Fibroblast of skin of abdomen (primary cell): Measurements from ENCODE around the gene KHDC3L. TPM values are rescaled to one million over a fixed set of nuclear protein-coding genes. Genes with fewer than 3 reads are reported as not detected.
A peak's percentile ranks its signal among the peaks of the same experiment; 100 is the strongest.

ENCODE experiments used
- DNase-seq: peaks from one replicate; pipeline ENCODE4 v3.0.0-alpha.2; 2013
- polyA plus RNA-seq, 2 experiments: library from polyadenylated mRNA; unstranded; fragments of 120-200 nt; gene quantifications; one replicate each; pipeline ENCODE4 v1.2.1, GENCODE V29; 2013; ENCODE audit not compliant: insufficient read length in 2 of 2

The KHDC3L gene
- not detected for polyA plus RNA-seq (2013, experiment 1 of 2; ENCODE audit: insufficient read length)
- not detected for polyA plus RNA-seq (2013, experiment 2 of 2; ENCODE audit: insufficient read length)

- no peak for DNase-seq
Observed at GRCh38 chr6:73362358-73362757, at the start of gene KHDC3L. Gene KHDC3L (plus strand): TSS chr6:73362658. CDS start chr6:73362730, 72 bp downstream.

GRCh38 chr6:73314577-73315492 is 47.6 kb upstream of the KHDC3L start:
- no peak for DNase-seq

- DNase-seq: no peak
Observed at GRCh38 chr6:73323323-73323722, 39.1 kb upstream of the KHDC3L start.

- no peak for DNase-seq
Observed at GRCh38 chr6:73325656-73326055, 36.8 kb upstream of the KHDC3L start.

GRCh38 chr6:73328790-73329189 is 33.7 kb upstream of the KHDC3L start:
- no peak for DNase-seq

GRCh38 chr6:73329201-73329600 is 33.3 kb upstream of the KHDC3L start:
- DNase-seq: no peak

GRCh38 chr6:73339340-73339739 is 23.1 kb upstream of the KHDC3L start:
- DNase-seq: peak; percentile 2

- DNase-seq: peak; percentile 14
Observed at GRCh38 chr6:73340048-73340447, 22.4 kb upstream of the KHDC3L start.

GRCh38 chr6:73341335-73341734 is 21.1 kb upstream of the KHDC3L start:
- no peak for DNase-seq

- DNase-seq: no peak
Observed at GRCh38 chr6:73342174-73342573, 20.3 kb upstream of the KHDC3L start.

- DNase-seq: no peak
Observed at GRCh38 chr6:73343164-73343563, 19.3 kb upstream of the KHDC3L start.

GRCh38 chr6:73348550-73349204 is 13.8 kb upstream of the KHDC3L start:
- DNase-seq: no peak

- DNase-seq: no peak
Observed at GRCh38 chr6:73349311-73349710, 13.1 kb upstream of the KHDC3L start.

- DNase-seq: no peak
Observed at GRCh38 chr6:73353636-73354593, 8.5 kb upstream of the KHDC3L start, which contains the start of gene DPPA5. Gene DPPA5 (minus strand): TSS chr6:73354276. CDS start chr6:73354225, 51 bp downstream.

GRCh38 chr6:73362869-73363536 is 545 bp downstream of the KHDC3L start:
- no peak for DNase-seq

- DNase-seq: no peak
Observed at GRCh38 chr6:73363537-73363875, 1.0 kb downstream of the KHDC3L start.

- no peak for DNase-seq
Observed at GRCh38 chr6:73364121-73364520, 1.7 kb downstream of the KHDC3L start.

GRCh38 chr6:73364549-73364948 is 2.1 kb downstream of the KHDC3L start:
- DNase-seq: no peak

- no peak for DNase-seq
Observed at GRCh38 chr6:73367761-73368355, 5.4 kb downstream of the KHDC3L start.

GRCh38 chr6:73368675-73369074 is 6.2 kb downstream of the KHDC3L start:
- no peak for DNase-seq

- DNase-seq: no peak
Observed at GRCh38 chr6:73369157-73369556, 6.7 kb downstream of the KHDC3L start.
